PFSK-1 (cell line): Measurements from ENCODE around the gene RETREG1.

Experiments used
- SIN3A ChIP-seq: IDR thresholded peaks from 2 replicates; pipeline ENCODE4 v1.6.1; 2012; ENCODE audit warnings: mild to moderate bottlenecking, low read length, moderate library complexity, borderline replicate concordance; ENCODE audit not compliant: insufficient read depth
- TF ChIP-seq, protein P1 (sequence below), 2 experiments: IDR thresholded peaks; 2 replicates each; pipeline versions ENCODE4 v1.6.1 to v1.8.0; 2011 to 2012; ENCODE audit warnings: low read depth in 2 of 2, low read length in 2 of 2, control low read depth in 1 of 2, inconsistent platforms in 1 of 2, mild to moderate bottlenecking in 1 of 2, moderate library complexity in 1 of 2; ENCODE audit not compliant: insufficient read depth in 1 of 2

DNA sequence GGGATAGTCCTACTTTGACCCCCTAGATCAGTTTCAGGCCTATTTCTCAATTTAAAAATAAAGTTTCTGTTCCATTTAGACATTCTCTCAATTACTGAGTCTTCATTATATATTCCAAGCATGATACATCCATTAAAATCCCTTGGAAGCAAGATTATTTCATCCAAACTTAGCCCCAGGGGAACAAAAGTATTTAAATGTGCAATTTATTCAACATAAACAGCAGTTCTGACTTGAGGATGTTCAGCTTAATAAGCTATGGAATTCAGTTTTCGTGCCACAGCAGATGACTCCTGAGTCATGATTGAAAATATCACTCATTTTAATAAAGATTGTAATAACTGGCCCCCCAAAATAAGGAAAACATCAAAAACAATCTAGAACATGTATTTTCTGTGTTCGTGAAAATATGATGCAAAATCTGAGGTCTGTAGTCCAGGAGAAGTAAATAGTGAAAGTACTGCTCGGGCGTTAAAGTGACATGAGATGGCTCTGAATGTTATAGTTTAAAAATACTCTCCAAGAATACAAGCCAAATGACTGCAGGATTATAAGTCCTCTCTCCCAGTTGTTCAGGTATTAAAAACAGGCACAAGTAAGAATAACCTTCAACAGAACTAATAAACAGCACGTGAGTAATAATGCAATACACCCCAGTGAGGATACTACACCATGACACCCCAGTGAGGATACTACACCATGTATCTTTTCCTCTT lies 67.1 kb downstream of the RETREG1 start:
- no peak for TF ChIP-seq SIN3A
- TF ChIP-seq, protein P1, sequence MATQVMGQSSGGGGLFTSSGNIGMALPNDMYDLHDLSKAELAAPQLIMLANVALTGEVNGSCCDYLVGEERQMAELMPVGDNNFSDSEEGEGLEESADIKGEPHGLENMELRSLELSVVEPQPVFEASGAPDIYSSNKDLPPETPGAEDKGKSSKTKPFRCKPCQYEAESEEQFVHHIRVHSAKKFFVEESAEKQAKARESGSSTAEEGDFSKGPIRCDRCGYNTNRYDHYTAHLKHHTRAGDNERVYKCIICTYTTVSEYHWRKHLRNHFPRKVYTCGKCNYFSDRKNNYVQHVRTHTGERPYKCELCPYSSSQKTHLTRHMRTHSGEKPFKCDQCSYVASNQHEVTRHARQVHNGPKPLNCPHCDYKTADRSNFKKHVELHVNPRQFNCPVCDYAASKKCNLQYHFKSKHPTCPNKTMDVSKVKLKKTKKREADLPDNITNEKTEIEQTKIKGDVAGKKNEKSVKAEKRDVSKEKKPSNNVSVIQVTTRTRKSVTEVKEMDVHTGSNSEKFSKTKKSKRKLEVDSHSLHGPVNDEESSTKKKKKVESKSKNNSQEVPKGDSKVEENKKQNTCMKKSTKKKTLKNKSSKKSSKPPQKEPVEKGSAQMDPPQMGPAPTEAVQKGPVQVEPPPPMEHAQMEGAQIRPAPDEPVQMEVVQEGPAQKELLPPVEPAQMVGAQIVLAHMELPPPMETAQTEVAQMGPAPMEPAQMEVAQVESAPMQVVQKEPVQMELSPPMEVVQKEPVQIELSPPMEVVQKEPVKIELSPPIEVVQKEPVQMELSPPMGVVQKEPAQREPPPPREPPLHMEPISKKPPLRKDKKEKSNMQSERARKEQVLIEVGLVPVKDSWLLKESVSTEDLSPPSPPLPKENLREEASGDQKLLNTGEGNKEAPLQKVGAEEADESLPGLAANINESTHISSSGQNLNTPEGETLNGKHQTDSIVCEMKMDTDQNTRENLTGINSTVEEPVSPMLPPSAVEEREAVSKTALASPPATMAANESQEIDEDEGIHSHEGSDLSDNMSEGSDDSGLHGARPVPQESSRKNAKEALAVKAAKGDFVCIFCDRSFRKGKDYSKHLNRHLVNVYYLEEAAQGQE (IDR thresholded peaks at IDR 0.05; ENCODE audit: insufficient read depth in 1 of 2, low read depth in 2 of 2, low read length in 2 of 2), result no peak
